ENCODE results near the gene NUDT21.

GRCh38 chr16:56448005-56448404 is 3.1 kb downstream of the NUDT21 start:
- TF ChIP-seq EP300 (IDR thresholded peaks at IDR 0.05), result no peak
- no peak for TF ChIP-seq CTCF (IDR thresholded peaks at IDR 0.05)

Measured in ovary (tissue), 3 donors.